GM23338 (cell line): ENCODE results near the gene CHD1. TPM values are rescaled to one million over a fixed set of nuclear protein-coding genes. Genes with fewer than 3 reads are reported as not detected.

Experiments used
- ATAC-seq: fragments of 200-7000 bp; cut with Tn5 transposase; 3 replicates; pipeline ENCODE4 v1.9.1; 2020
- DNase-seq: peaks from one replicate; pipeline ENCODE4 v3.0.0-alpha.2; 2015; ENCODE audit warnings: low spot score
- H2AFZ ChIP-seq: fragments of 200-600 bp; sonication (generic); 2 replicates; pipeline ENCODE4 v1.8.0; 2016; ENCODE audit warnings: antibody characterized with exemption, mild to moderate bottlenecking, moderate library complexity
- H3F3A ChIP-seq: fragments of 200-600 bp; sonication (generic); replicated peaks from 2 replicates; pipeline ENCODE4 v1.8.0; 2017; ENCODE audit warnings: antibody characterized with exemption, mixed run types, low read depth
- H3K27ac ChIP-seq: fragments of 200-600 bp; sonication (generic); 2 replicates; pipeline ENCODE4 v1.6.1; 2016; ENCODE audit warnings: low read depth
- H3K27me3 ChIP-seq: fragments of 200-600 bp; sonication (generic); 2 replicates; pipeline ENCODE4 v1.8.0; 2016; ENCODE audit warnings: mild to moderate bottlenecking, mixed run types, moderate library complexity; ENCODE audit not compliant: insufficient read depth
- H3K36me3 ChIP-seq: fragments of 200-600 bp; sonication (generic); 2 replicates; pipeline ENCODE4 v1.8.0; 2016; ENCODE audit warnings: mild to moderate bottlenecking; ENCODE audit not compliant: insufficient read depth
- H3K4me1 ChIP-seq: fragments of 200-600 bp; sonication (generic); 2 replicates; pipeline ENCODE4 v1.8.0; 2016; ENCODE audit warnings: mild to moderate bottlenecking, moderate library complexity; ENCODE audit not compliant: insufficient read depth
- H3K4me2 ChIP-seq: fragments of 200-600 bp; sonication (generic); 2 replicates; pipeline ENCODE4 v1.7.1; 2017; ENCODE audit warnings: mixed run types
- H3K4me3 ChIP-seq: fragments of 200-600 bp; sonication (generic); 2 replicates; pipeline ENCODE4 v1.6.1; 2016; ENCODE audit warnings: mixed run types
- H3K79me2 ChIP-seq: fragments of 200-600 bp; sonication (generic); replicated peaks from 2 replicates; pipeline ENCODE4 v1.8.0; 2017; ENCODE audit warnings: mild to moderate bottlenecking; ENCODE audit not compliant: insufficient read depth
- H3K9me2 ChIP-seq: fragments of 200-600 bp; sonication (generic); 2 replicates; pipeline ENCODE4 v1.8.0; 2017; ENCODE audit not compliant: insufficient read depth
- H4K20me1 ChIP-seq: fragments of 200-600 bp; sonication (generic); replicated peaks from 2 replicates; pipeline ENCODE4 v1.8.0; 2017; ENCODE audit warnings: mild to moderate bottlenecking; ENCODE audit not compliant: insufficient read depth
- H3K27ac Mint-ChIP-seq: 2 replicates; pipeline ENCODE4 v1.8.0; 2020; ENCODE audit warnings: inconsistent platforms, mild to moderate bottlenecking, moderate library complexity, mixed read lengths
- H3K27me3 Mint-ChIP-seq: 3 replicates; pipeline ENCODE4 v1.8.0; 2022; ENCODE audit warnings: low read depth, mild to moderate bottlenecking, moderate library complexity, mixed read lengths, inconsistent platforms; ENCODE audit not compliant: insufficient read depth, poor library complexity
- H3K36me3 Mint-ChIP-seq: 3 replicates; pipeline ENCODE4 v1.8.0; 2021; ENCODE audit warnings: low read depth, mild to moderate bottlenecking, inconsistent platforms, moderate library complexity, mixed read lengths
- H3K4me1 Mint-ChIP-seq: 3 replicates; pipeline ENCODE4 v1.8.0; 2020; ENCODE audit warnings: mild to moderate bottlenecking, inconsistent platforms, mixed read lengths
- H3K4me3 Mint-ChIP-seq: 3 replicates; pipeline ENCODE4 v1.8.0; 2021; ENCODE audit warnings: moderate library complexity, mild to moderate bottlenecking, inconsistent platforms, mixed read lengths
- H3K9me3 Mint-ChIP-seq: 3 replicates; pipeline ENCODE4 v1.8.0; 2020; ENCODE audit warnings: moderate library complexity, mild to moderate bottlenecking, inconsistent platforms, mixed read lengths
- CREB1 ChIP-seq: fragments of 250-450 bp; sonication (Bioruptor Pico); IDR thresholded peaks from 2 replicates; pipeline ENCODE4 v1.5.0; 2020; ENCODE audit warnings: low read depth, mild to moderate bottlenecking, moderate library complexity
- CTCF ChIP-seq, 2 experiments: fragments of 200-600 bp in 1 of 2; sonication (generic) in 1 of 2; conservative IDR thresholded peaks; 2 replicates each; pipeline versions ENCODE4 v1.5.1 to v1.6.1; 2016 to 2017; ENCODE audit warnings: antibody characterized with exemption in 2 of 2, low read depth in 2 of 2, mild to moderate bottlenecking in 2 of 2, moderate library complexity in 1 of 2
- ETS1 ChIP-seq: IDR thresholded peaks from 2 replicates; pipeline ENCODE4 v1.6.1; 2016; ENCODE audit warnings: antibody characterized with exemption
- EZH2 ChIP-seq: fragments of 200-600 bp; sonication (generic); IDR thresholded peaks from one replicate; pipeline ENCODE4 v1.8.0; 2017; ENCODE audit warnings: antibody characterized with exemption, mild to moderate bottlenecking, low read depth; ENCODE audit not compliant: unreplicated experiment
- EZH2phosphoT487 ChIP-seq: fragments of 200-600 bp; sonication (generic); IDR thresholded peaks from one replicate; pipeline ENCODE4 v1.8.1; 2018; ENCODE audit warnings: antibody characterized with exemption; ENCODE audit not compliant: unreplicated experiment
- JUNB ChIP-seq: IDR thresholded peaks from one replicate; pipeline ENCODE4 v1.6.1; 2016; ENCODE audit warnings: antibody characterized with exemption; ENCODE audit not compliant: unreplicated experiment
- NANOG ChIP-seq: IDR thresholded peaks from 2 replicates; pipeline ENCODE4 v1.6.1; 2016; ENCODE audit warnings: antibody characterized with exemption, borderline replicate concordance
- POLR2AphosphoS5 ChIP-seq: IDR thresholded peaks from 2 replicates; pipeline ENCODE4 v1.6.1; 2016; ENCODE audit warnings: antibody characterized with exemption, low read depth
- STAT1 ChIP-seq: IDR thresholded peaks from one replicate; pipeline ENCODE4 v1.6.1; 2016; ENCODE audit warnings: antibody characterized with exemption; ENCODE audit not compliant: unreplicated experiment
- ZNF114 ChIP-seq: fragments of 250-450 bp; sonication (Bioruptor Pico); IDR thresholded peaks from 2 replicates; pipeline ENCODE4 v1.5.0; 2020; ENCODE audit warnings: mild to moderate bottlenecking, moderate library complexity
- ZNF331 ChIP-seq: fragments of 250-450 bp; sonication (Bioruptor Pico); IDR thresholded peaks from 2 replicates; pipeline ENCODE4 v1.5.0; 2020; ENCODE audit warnings: low read depth, mild to moderate bottlenecking, moderate library complexity
- ZNF462 ChIP-seq: fragments of 250-450 bp; sonication (Bioruptor Pico); IDR thresholded peaks from 2 replicates; pipeline ENCODE4 v1.5.0; 2020; ENCODE audit warnings: mild to moderate bottlenecking, moderate library complexity
- polyA plus RNA-seq: library from polyadenylated mRNA; unstranded; fragments of >200 nt; fragmentation: Nextera tagmentation; extraction: Ambion mirVana; gene quantifications from 2 replicates; pipeline ENCODE4 v1.2.1, GENCODE V29; 2016
- total RNA-seq: library from RNA; depleted of rRNA; stranded (reverse); fragments of >200 nt; shearing (Covaris generic); gene quantifications from 2 replicates; pipeline ENCODE4 v1.2.3, GENCODE V29; 2014

Gene CHD1
- total and polyA plus RNA-seq, 2 experiments from 2014 or later: 36.4 to 75.6 TPM

GRCh38 chr5:98941131-98941883 lies 12.5 kb upstream of the CHD1 start (continued):
- TF ChIP-seq ZNF462 (CRISPR knock-in tag): no peak
- TF ChIP-seq ZNF331 (CRISPR knock-in tag): no peak
- no peak for TF ChIP-seq NANOG
- TF ChIP-seq POLR2AphosphoS5: no peak
- TF ChIP-seq CREB1 (CRISPR knock-in tag): no peak
- no peak for TF ChIP-seq EZH2
- no peak for TF ChIP-seq CTCF (conservative IDR thresholded peaks at IDR 0.05; ENCODE audit: low read depth in 2 of 2)

- Histone ChIP-seq H3K27ac (no peak overlapping the region), H3K27me3 (no peaks in the 10 kb centered on the region), H4K20me1 (no peaks in the 10 kb centered on the region), H3K4me1 (peaks cover 25% of the 10 kb centered on the region), H3K4me2 (no peak overlapping the region), H3K79me2 (no peaks in the 10 kb centered on the region), H3K4me3 (no peak overlapping the region), H2AFZ (no peak overlapping the region), H3F3A (no peaks in the 10 kb centered on the region), H3K9me2 (no peaks in the 10 kb centered on the region), H3K36me3 (no peaks in the 10 kb centered on the region)
- Mint-ChIP-seq H3K36me3 (no peaks in the 10 kb centered on the region), H3K4me3 (no peak overlapping the region), H3K27ac (no peak overlapping the region), H3K4me1 (peaks cover 21% of the 10 kb centered on the region), H3K27me3 (no peaks in the 10 kb centered on the region), H3K9me3 (no peaks in the 10 kb centered on the region)
- DNase-seq (peak; percentile 12), ATAC-seq (no peak)
- no peak for TF ChIP-seq ETS1
- TF ChIP-seq STAT1: no peak
- no peak for TF ChIP-seq JUNB
- TF ChIP-seq NANOG: no peak
- TF ChIP-seq ZNF331 (CRISPR knock-in tag): no peak
- no peak for TF ChIP-seq CREB1 (CRISPR knock-in tag)
- TF ChIP-seq EZH2: no peak
- TF ChIP-seq CTCF (conservative IDR thresholded peaks at IDR 0.05; ENCODE audit: low read depth in 2 of 2): no peak
- no peak for TF ChIP-seq ZNF114 (CRISPR knock-in tag)
- TF ChIP-seq EZH2phosphoT487: no peak
These were observed 11.8 kb upstream of the CHD1 start for GRCh38 chr5:98940581-98940980.
